HepG2 (cell line): Measurements from ENCODE around the gene IGDCC3. TPM values are rescaled to one million over a fixed set of nuclear protein-coding genes. Genes with fewer than 3 reads are reported as not detected.

Source experiments
- ATAC-seq: fragments of 200-7000 bp; cut with Tn5 transposase; 3 replicates; pipeline ENCODE4 v1.9.1; 2020; ENCODE audit warnings: mild to moderate bottlenecking, moderate library complexity
- BruUV-seq: library from RNA; stranded (reverse); fragments of 400-500 nt; replicated peaks from 2 replicates; lab custom pipeline; 2021; lab: Mats Ljungman, UMichigan
- CTCF ChIA-PET: fragments of 300-600 bp; formaldehyde crosslinking; extraction: SDS; loops from one replicate; lab custom pipeline; 2021; ENCODE audit warnings: low total read pairs, inconsistent platforms, low intra/inter-chr PET ratio; lab: Yijun Ruan, JAX
- POLR2A ChIA-PET: fragments of 350-600 bp; sonication (Branson Sonifier 250); formaldehyde crosslinking; loops from one replicate; lab custom pipeline; 2020; ENCODE audit warnings: antibody characterized with exemption, inconsistent platforms; lab: Yijun Ruan, JAX
- DNase-seq: peaks from one replicate; pipeline ENCODE4 v3.0.0-alpha.2; 2015; ENCODE audit warnings: low spot score
- FAIRE-seq: peaks from 3 replicates; lab custom pipeline; 2011; peaks lifted over from hg19 to GRCh38; lab: Jason Lieb, UNC
- H2AFZ ChIP-seq: one replicate; pipeline ENCODE4 v1.6.1; 2011; ENCODE audit warnings: low read length, inconsistent platforms
- H3K27ac ChIP-seq: fragments of 300-600 bp; 3 replicates; pipeline ENCODE4 v1.8.0; 2011; ENCODE audit warnings: mixed run types, mild to moderate bottlenecking, mixed read lengths, low read length, inconsistent platforms; ENCODE audit not compliant: insufficient read depth; ENCODE audit errors: extremely low read length
- H3K27me3 ChIP-seq, 2 experiments: fragments of 200-600 bp in 1 of 2; 2 replicates in 1 of 2; 3 replicates in 1 of 2; pipeline versions ENCODE4 v1.6.0 to v1.8.0; 2011; ENCODE audit warnings: low read length in 2 of 2, mild to moderate bottlenecking in 2 of 2, moderate library complexity in 2 of 2, inconsistent platforms in 1 of 2; ENCODE audit not compliant: insufficient read depth in 2 of 2, control insufficient read depth in 1 of 2
- H3K36me3 ChIP-seq, 2 experiments: fragments of 200-600 bp in 1 of 2; replicated peaks in 1 of 2; 2 replicates in 1 of 2; 3 replicates in 1 of 2; pipeline versions ENCODE4 v1.5.1 to v1.8.0; 2011; ENCODE audit warnings: low read length in 2 of 2, inconsistent platforms in 1 of 2; ENCODE audit not compliant: insufficient read depth in 2 of 2, control insufficient read depth in 1 of 2
- H3K4me1 ChIP-seq: 2 replicates; pipeline ENCODE4 v1.5.1; 2012; ENCODE audit warnings: low read length, inconsistent platforms; ENCODE audit not compliant: insufficient read depth
- H3K4me2 ChIP-seq: 2 replicates; pipeline ENCODE4 v1.6.0; 2011; ENCODE audit warnings: low read depth, low read length, inconsistent platforms
- H3K4me3 ChIP-seq, 3 experiments: fragments of 200-600 bp in 1 of 3; sonication (generic), shearing (Covaris generic) in 1 of 3; replicated peaks in 1 of 3; 2 replicates each; pipeline ENCODE4 v1.5.1; 2011 to 2016; ENCODE audit warnings: low read length in 3 of 3, inconsistent platforms in 2 of 3, low read depth in 2 of 3, mild to moderate bottlenecking in 2 of 3, control low read depth in 1 of 3, mixed read lengths in 1 of 3; ENCODE audit not compliant: insufficient read depth in 1 of 3
- H3K79me2 ChIP-seq: one replicate; pipeline ENCODE4 v1.6.1; 2011; ENCODE audit warnings: low read length, inconsistent platforms; ENCODE audit not compliant: insufficient read depth
- H3K9ac ChIP-seq: 2 replicates; pipeline ENCODE4 v1.6.0; 2011; ENCODE audit warnings: mild to moderate bottlenecking, low read depth, low read length, inconsistent platforms; ENCODE audit not compliant: insufficient read depth
- H3K9me3 ChIP-seq: 2 replicates; pipeline ENCODE4 v1.5.1; 2012; ENCODE audit warnings: mild to moderate bottlenecking, low read length
- H4K20me1 ChIP-seq: 2 replicates; pipeline ENCODE4 v1.6.0; 2011; ENCODE audit warnings: inconsistent platforms, mild to moderate bottlenecking, low read length, moderate library complexity; ENCODE audit not compliant: insufficient read depth
- CREBL2 ChIP-seq: sonication (generic); formaldehyde crosslinking; IDR thresholded peaks from 2 replicates; pipeline ENCODE4 v1.8.1; 2023; ENCODE audit warnings: missing genetic modification reagents, mild to moderate bottlenecking, borderline replicate concordance
- HNF1A ChIP-seq, 2 experiments: sonication (generic) in 1 of 2; formaldehyde crosslinking in 1 of 2; IDR thresholded peaks; 2 replicates each; pipeline versions ENCODE4 v1.4.0 to v1.6.1; 2016 to 2020; ENCODE audit warnings: borderline replicate concordance in 1 of 2, low read depth in 1 of 2, mild to moderate bottlenecking in 1 of 2, missing genetic modification reagents in 1 of 2
- IRF1 ChIP-seq: sonication (generic); formaldehyde crosslinking; IDR thresholded peaks from 2 replicates; pipeline ENCODE4 v1.4.0; 2020; ENCODE audit warnings: low read depth, mild to moderate bottlenecking, missing genetic modification reagents
- NR2F6 ChIP-seq, 2 experiments: IDR thresholded peaks; 2 replicates each; pipeline ENCODE4 v1.6.1; 2016; ENCODE audit warnings: antibody characterized with exemption in 1 of 2, mild to moderate bottlenecking in 1 of 2
- RAD51 ChIP-seq: fragments of 450-650 bp; IDR thresholded peaks from 2 replicates; pipeline ENCODE4 v1.6.1; 2016; ENCODE audit warnings: borderline replicate concordance
- STAT6 ChIP-seq: sonication (generic); formaldehyde crosslinking; IDR thresholded peaks from 2 replicates; pipeline ENCODE4 v1.4.0; 2020; ENCODE audit warnings: missing genetic modification reagents, mild to moderate bottlenecking, borderline replicate concordance
- ZBTB4 ChIP-seq: sonication (generic); formaldehyde crosslinking; IDR thresholded peaks from 2 replicates; pipeline ENCODE4 v1.4.0; 2020; ENCODE audit warnings: missing genetic modification reagents, mild to moderate bottlenecking, borderline replicate concordance
- ZNF674 ChIP-seq: sonication (generic); formaldehyde crosslinking; IDR thresholded peaks from 2 replicates; pipeline ENCODE4 v1.5.0; 2020; ENCODE audit warnings: low read depth, mild to moderate bottlenecking, missing genetic modification reagents
- WGBS: methylation state at CpG from one replicate; pipeline ENCODE4 v1.1.6; 2017; ENCODE audit warnings: low lambda C conversion rate; 5-methylcytosine and 5-hydroxymethylcytosine counted together
- in situ Hi-C: cut with HindIII; loops from 2 replicates; pipeline ENCODE4 v1.10.0; 2017; ENCODE audit warnings: low pct_unique_long_range_greater_than_20kb; ENCODE audit not compliant: extremely low pct_ligation_motif_present
- intact Hi-C: fragments of 100-400 bp; cut with micrococcal nuclease; formaldehyde crosslinking; loops from one replicate; pipeline ENCODE4 v1.10.0; 2022; ENCODE audit not compliant: unreplicated experiment
- polyA plus RNA-seq, 8 experiments: library from polyadenylated mRNA; depleted of rRNA in 3 of 8; stranded (reverse) in 7 of 8; unstranded in 1 of 8; fragments of >200 nt; fragmentation: Illumina TruSeq in 4 of 8; extraction: Trizol in 4 of 8; gene quantifications; 2 replicates each; pipeline versions ENCODE4 v1.2.1 to v1.2.3, GENCODE V29; 2011 to 2016; ENCODE audit warnings: low read depth in 4 of 8, missing spikeins in 1 of 8, mixed read lengths in 1 of 8; ENCODE audit not compliant: insufficient read depth in 1 of 8
- total RNA-seq, 5 experiments: library from RNA; depleted of rRNA; stranded (reverse); fragments of >200 nt; fragmentation: Illumina TruSeq; extraction: Trizol; gene quantifications; 2 replicates each; pipeline ENCODE4 v1.2.3, GENCODE V29; 2016; ENCODE audit warnings: low read depth in 1 of 5

The IGDCC3 gene
- total and polyA plus RNA-seq, 2 of the 13 experiments (the other 11 are each of a cell fraction or from before 2014, with no cell fraction given) = 30.1 to 51.8 TPM

- TF ChIP-seq IRF1 (CRISPR knock-in tag) = no peak
- no peak for TF ChIP-seq CREBL2 (CRISPR knock-in tag)
These were observed 37.2 kb upstream of the IGDCC3 start (continued) for GRCh38 chr15:65414841-65415621.

GRCh38 chr15:65413760-65414144, 36.0 kb upstream of the IGDCC3 start:
- Histone ChIP-seq H3K27me3 (peaks cover 5 to 20% of the 10 kb centered on the region in 2 experiments), H3K79me2 (no peaks in the 10 kb centered on the region), H4K20me1 (no peaks in the 10 kb centered on the region), H2AFZ (no peak overlapping the region), H3K4me2 (no peak overlapping the region), H3K4me1 (peaks cover 56% of the 10 kb centered on the region), H3K27ac (no peak overlapping the region), H3K9me3 (no peaks in the 10 kb centered on the region), H3K4me3 (no peak overlapping the region), H3K36me3 (no peaks in the 10 kb centered on the region), H3K9ac (no peak overlapping the region)
- CTCF ChIA-PET = no interaction called here
- WGBS = 43% methylated on average over 3 of the region's 6 CpGs
- FAIRE-seq = no peak
- no peak for DNase-seq
- intact Hi-C loops (no loop called here), in situ Hi-C loops (no loop called here)
- no peak for ATAC-seq
- no TSS peak for BruUV-seq
- POLR2A ChIA-PET = interaction anchor here (1.1 to 1.9 kb wide), 2 partner anchors 35 to 109 kb away, joined by 3 to 6 read pairs; partner anchors contain the start of gene RNU5B-1
- no peak for TF ChIP-seq HNF1A (IDR thresholded peaks at IDR 0.05; ENCODE audit: low read depth)
- no peak for TF ChIP-seq HNF1A (CRISPR knock-in tag; IDR thresholded peaks at IDR 0.05; ENCODE audit: borderline replicate concordance)
- TF ChIP-seq STAT6 (CRISPR knock-in tag) = no peak
- TF ChIP-seq RAD51 = no peak
- TF ChIP-seq ZNF674 (CRISPR knock-in tag) = no peak
- no peak for TF ChIP-seq NR2F6 (IDR thresholded peaks at IDR 0.05)
- TF ChIP-seq NR2F6 (CRISPR knock-in tag; IDR thresholded peaks at IDR 0.05) = no peak
- TF ChIP-seq ZBTB4 (CRISPR knock-in tag) = no peak
